B cell (primary cell): ENCODE data around the gene SLC2A4RG. TPM values are rescaled to one million over a fixed set of nuclear protein-coding genes. Genes with fewer than 3 reads are reported as not detected.
A peak's percentile ranks its signal among the peaks of the same experiment; 100 is the strongest.

Experiments
- ATAC-seq: fragments of 200-7000 bp; cut with Tn5 transposase; one replicate; pipeline ENCODE4 v1.10.0; 2021; ENCODE audit warnings: low read depth, mild to moderate bottlenecking, moderate number of reproducible peaks, moderate library complexity
- CTCF ChIA-PET: fragments of 350-600 bp; sonication (Branson Sonifier 250); formaldehyde crosslinking; loops from one replicate; lab custom pipeline; 2021; ENCODE audit warnings: antibody characterized with exemption, inconsistent platforms; lab: Charles Lee
- POLR2A ChIA-PET: fragments of 350-600 bp; sonication (Branson Sonifier 250); formaldehyde crosslinking; loops from one replicate; lab custom pipeline; 2021; ENCODE audit warnings: antibody characterized with exemption; lab: Charles Lee
- DNase-seq: peaks from one replicate; pipeline ENCODE4 v3.0.0; 2013
- H2AFZ ChIP-seq: 2 replicates; pipeline ENCODE4 v1.6.1; 2012; ENCODE audit warnings: mild to moderate bottlenecking, low read depth, low read length; ENCODE audit not compliant: insufficient read depth, poor library complexity, severe bottlenecking
- H3K27ac ChIP-seq, 2 donors: 1 replicate in 1 of 2; 2 replicates in 1 of 2; pipeline ENCODE4 v1.5.1; 2012 to 2013; ENCODE audit warnings: low read length in 2 of 2, mild to moderate bottlenecking in 2 of 2, moderate library complexity in 1 of 2
- H3K27me3 ChIP-seq, 4 experiments: fragments of 200-600 bp in 1 of 4; sonication (generic) in 1 of 4; replicated peaks in 1 of 4; 1 replicate in 2 of 4; 2 replicates in 2 of 4; pipeline versions ENCODE4 v1.6.1 to v1.7.0; 2013 to 2016; ENCODE audit warnings: low read length in 3 of 4, mild to moderate bottlenecking in 2 of 4, mixed read lengths in 1 of 4, moderate library complexity in 1 of 4; ENCODE audit not compliant: insufficient read depth in 4 of 4, control insufficient read depth in 3 of 4; ENCODE audit errors: control extremely low read depth in 1 of 4
- H3K36me3 ChIP-seq, 2 experiments: replicated peaks in 1 of 2; 1 replicate in 1 of 2; 2 replicates in 1 of 2; pipeline versions ENCODE4 v1.6.1 to v1.7.1; 2013; ENCODE audit warnings: low read length in 1 of 2; ENCODE audit not compliant: insufficient read depth in 2 of 2, control insufficient read depth in 1 of 2; ENCODE audit errors: control extremely low read depth in 1 of 2, extremely low read depth in 1 of 2
- H3K4me1 ChIP-seq, 2 donors: fragments of 200-600 bp in 1 of 2; sonication (generic) in 1 of 2; 1 replicate in 1 of 2; 2 replicates in 1 of 2; pipeline versions ENCODE4 v1.5.1 to v1.6.1; 2013 to 2017; ENCODE audit warnings: low read length in 2 of 2; ENCODE audit not compliant: control insufficient read depth in 2 of 2, insufficient read depth in 2 of 2
- H3K4me2 ChIP-seq: replicated peaks from 2 replicates; pipeline ENCODE3; 2012; ENCODE audit warnings: mild to moderate bottlenecking, low read depth, low read length; ENCODE audit not compliant: poor library complexity, severe bottlenecking
- H3K4me3 ChIP-seq, 5 experiments: fragments of 200-600 bp in 1 of 5; sonication (generic) in 1 of 5; 1 replicate in 3 of 5; 2 replicates in 2 of 5; pipeline versions ENCODE4 v1.5.1 to v1.7.0; 2011 to 2016; ENCODE audit warnings: low read length in 4 of 5, mild to moderate bottlenecking in 4 of 5, low read depth in 2 of 5, control low read depth in 1 of 5, moderate library complexity in 1 of 5; ENCODE audit not compliant: insufficient read depth in 1 of 5; ENCODE audit errors: control extremely low read depth in 1 of 5, extremely low read depth in 1 of 5
- H3K79me2 ChIP-seq: fragments of 200-600 bp; sonication (generic); one replicate; pipeline ENCODE4 v1.6.0; 2016; ENCODE audit warnings: low read length; ENCODE audit not compliant: control insufficient read depth, insufficient read depth
- H3K9ac ChIP-seq: fragments of 200-600 bp; sonication (generic); 2 replicates; pipeline ENCODE4 v1.6.1; 2017; ENCODE audit warnings: mild to moderate bottlenecking, low read length, moderate library complexity
- H3K9me3 ChIP-seq, 3 donors: one replicate each; pipeline versions ENCODE4 v1.6.1 to v1.7.1; 2013; ENCODE audit warnings: low read length in 2 of 3; ENCODE audit not compliant: control insufficient read depth in 2 of 3, insufficient read depth in 1 of 3; ENCODE audit errors: control extremely low read depth in 1 of 3
- H4K20me1 ChIP-seq: 2 replicates; pipeline ENCODE4 v1.6.0; 2012; ENCODE audit warnings: mild to moderate bottlenecking, low read length; ENCODE audit not compliant: insufficient read depth, control insufficient read depth, poor library complexity, severe bottlenecking
- H3K27ac Mint-ChIP-seq: one replicate; pipeline ENCODE4 v1.8.0; 2021; ENCODE audit warnings: mixed read lengths
- H3K27me3 Mint-ChIP-seq: one replicate; pipeline ENCODE4 v1.8.0; 2021; ENCODE audit warnings: mixed read lengths
- H3K4me1 Mint-ChIP-seq: one replicate; pipeline ENCODE4 v1.8.0; 2021; ENCODE audit warnings: mixed read lengths
- H3K4me3 Mint-ChIP-seq: one replicate; pipeline ENCODE4 v1.8.0; 2021; ENCODE audit warnings: mixed read lengths
- H3K9me3 Mint-ChIP-seq: one replicate; pipeline ENCODE4 v1.8.0; 2022; ENCODE audit warnings: mixed read lengths; ENCODE audit not compliant: insufficient read depth
- CTCF ChIP-seq: fragments of 200-600 bp; IDR thresholded peaks from one replicate; pipeline ENCODE4 v1.8.0; 2022; ENCODE audit warnings: antibody characterized with exemption, mild to moderate bottlenecking
- EZH2 ChIP-seq: IDR thresholded peaks from 2 replicates; pipeline ENCODE4 v1.6.1; 2012; ENCODE audit warnings: borderline replicate concordance, low read depth, mild to moderate bottlenecking, moderate library complexity, low read length; ENCODE audit not compliant: insufficient read depth, poor library complexity, severe bottlenecking
- WGBS: methylation state at CpG from one replicate; pipeline ENCODE4 v1.1.5; 2013; ENCODE audit warnings: missing lambda C conversion rate; ENCODE audit not compliant: insufficient coverage; 5-methylcytosine and 5-hydroxymethylcytosine counted together
- intact Hi-C: fragments of 100-400 bp; cut with micrococcal nuclease; formaldehyde crosslinking; loops from one replicate; pipeline ENCODE4 v1.10.0; 2022
- polyA plus RNA-seq: library from polyadenylated mRNA; depleted of rRNA; stranded (reverse); fragments of >200 nt; gene quantifications from 2 replicates; pipeline ENCODE4 v1.2.3, GENCODE V29; 2012
- total RNA-seq, 2 donors: library from RNA; stranded (reverse); fragments of 120-200 nt in 1 of 2; gene quantifications; 1 replicate in 1 of 2; 2 replicates in 1 of 2; pipeline versions ENCODE4 v1.2.3 to v1.2.4, GENCODE V29; 2013 to 2022

Gene SLC2A4RG
- total and polyA plus RNA-seq, 2 donors (not counting 1 experiment from before 2014, with no cell fraction given) = 39.7 to 49.4 TPM

DNA sequence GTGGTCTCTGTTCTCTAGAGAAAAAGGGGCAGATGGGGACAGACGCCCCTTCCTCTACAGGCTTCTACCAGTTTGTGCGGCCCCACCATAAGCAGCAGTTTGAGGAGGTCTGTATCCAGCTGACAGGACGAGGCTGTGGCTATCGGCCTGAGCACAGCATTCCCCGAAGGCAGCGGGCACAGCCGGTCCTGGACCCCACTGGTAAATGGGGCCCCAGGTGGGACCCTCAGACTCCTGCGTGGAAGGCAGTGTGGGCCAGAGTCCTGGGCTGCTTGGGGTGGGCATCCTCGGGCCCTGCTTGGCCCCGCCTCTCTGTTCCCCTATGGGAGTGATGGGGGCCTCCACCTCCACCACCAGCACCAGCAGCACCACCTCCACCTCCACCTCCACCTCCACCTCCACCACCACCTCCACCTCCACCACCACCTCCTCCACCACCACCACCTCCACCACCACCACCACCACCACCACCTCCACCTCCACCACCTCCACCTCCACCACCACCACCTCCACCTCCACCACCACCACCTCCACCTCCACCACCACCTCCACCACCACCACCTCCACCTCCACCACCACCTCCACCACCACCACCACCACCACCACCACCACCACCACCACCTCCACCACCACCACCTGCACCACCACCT, 46.4 kb upstream of the SLC2A4RG start:
- 94% methylated on average over 7 of the region's 10 CpGs for WGBS
- Histone ChIP-seq H3K4me2 (no peak overlapping the region), H3K4me1 (peaks cover 18% of the 10 kb centered on the region in 2 donors), H3K9me3 (peaks cover 0 to 5% (median 0%) of the 10 kb centered on the region in 3 donors), H4K20me1 (peaks cover 35% of the 10 kb centered on the region), H2AFZ (no peak overlapping the region), H3K27ac (no peak overlapping the region), H3K9ac (no peak overlapping the region), H3K4me3 (no peak overlapping the region), H3K79me2 (peaks cover 11% of the 10 kb centered on the region), H3K27me3 (peaks cover 0 to 5% (median 0%) of the 10 kb centered on the region in 4 experiments), H3K36me3 (peaks cover 0 to 5% of the 10 kb centered on the region in 2 experiments)
- Mint-ChIP-seq H3K9me3 (no peaks in the 10 kb centered on the region), H3K4me3 (no peak overlapping the region), H3K27me3 (no peaks in the 10 kb centered on the region), H3K4me1 (peaks cover 16% of the 10 kb centered on the region), H3K27ac (no peak overlapping the region)
- ATAC-seq (no peak), DNase-seq (peak; percentile 11)
- ChIA-PET POLR2A (no interaction called here), CTCF (no interaction called here)
- no peak for TF ChIP-seq EZH2
- no peak for TF ChIP-seq CTCF
- intact Hi-C loops = no loop called here
